Panc1 (cell line): ENCODE data around the gene PSKH1. TPM values are rescaled to one million over a fixed set of nuclear protein-coding genes. Genes with fewer than 3 reads are reported as not detected.

Experiments used
- ATAC-seq: fragments of 200-7000 bp; cut with Tn5 transposase; 2 replicates; pipeline ENCODE4 v1.9.1; 2020; ENCODE audit warnings: mild to moderate bottlenecking, moderate library complexity
- BruUV-seq: library from RNA; stranded (reverse); fragments of 400-500 nt; replicated peaks from 2 replicates; lab custom pipeline; 2021; lab: Mats Ljungman, UMichigan
- CTCF ChIA-PET: fragments of 300-600 bp; sonication (Branson Sonifier 250); formaldehyde crosslinking; loops from one replicate; lab custom pipeline; 2022; ENCODE audit warnings: antibody characterized with exemption; lab: Charles Lee
- POLR2A ChIA-PET: fragments of 300-600 bp; sonication (Branson Sonifier 250); formaldehyde crosslinking; loops from one replicate; lab custom pipeline; 2022; ENCODE audit warnings: antibody characterized with exemption; lab: Charles Lee
- DNase-seq: peaks from one replicate; pipeline ENCODE4 v3.0.0-alpha.2; 2010; ENCODE audit warnings: low read depth, low spot score
- H3K27ac ChIP-seq: 2 replicates; pipeline ENCODE4 v1.5.1; 2011; ENCODE audit warnings: mild to moderate bottlenecking, low read length, inconsistent platforms
- H3K27me3 ChIP-seq: fragments of 200-500 bp; sonication (Bioruptor generic); 2 replicates; pipeline ENCODE4 v1.6.0; 2014; ENCODE audit warnings: low read length, inconsistent platforms; ENCODE audit not compliant: control insufficient read depth, insufficient read depth
- H3K36me3 ChIP-seq: fragments of 200-500 bp; sonication (Bioruptor generic); 2 replicates; pipeline ENCODE4 v1.5.1; 2014; ENCODE audit warnings: inconsistent platforms, mild to moderate bottlenecking, low read length, moderate library complexity; ENCODE audit not compliant: control insufficient read depth, insufficient read depth
- H3K4me1 ChIP-seq: 2 replicates; pipeline ENCODE4 v1.5.1; 2011; ENCODE audit warnings: inconsistent platforms, mild to moderate bottlenecking, low read length, moderate library complexity; ENCODE audit not compliant: control insufficient read depth, insufficient read depth
- H3K4me3 ChIP-seq, 2 experiments: 2 replicates each; pipeline ENCODE4 v1.5.1; 2011 to 2012; ENCODE audit warnings: low read depth in 2 of 2, low read length in 2 of 2, mild to moderate bottlenecking in 2 of 2, inconsistent platforms in 1 of 2, moderate library complexity in 1 of 2
- H3K9me3 ChIP-seq: fragments of 200-500 bp; sonication (Bioruptor generic); 2 replicates; pipeline ENCODE4 v1.5.1; 2014; ENCODE audit warnings: low read depth, mild to moderate bottlenecking, inconsistent platforms, low read length, moderate library complexity; ENCODE audit not compliant: control insufficient read depth, insufficient read depth
- CTCF ChIP-seq: fragments of 450-650 bp; IDR thresholded peaks from 2 replicates; pipeline ENCODE4 v1.5.1; 2017; ENCODE audit warnings: mild to moderate bottlenecking
- POLR2AphosphoS5 ChIP-seq: IDR thresholded peaks from 2 replicates; pipeline ENCODE4 v1.6.1; 2012; ENCODE audit warnings: mild to moderate bottlenecking, low read depth, low read length, moderate library complexity
- REST ChIP-seq, 2 experiments: IDR thresholded peaks; 2 replicates each; pipeline ENCODE4 v1.6.1; 2011 to 2012; ENCODE audit warnings: low read depth in 2 of 2, control low read depth in 1 of 2, low read length in 1 of 2, mild to moderate bottlenecking in 1 of 2, moderate library complexity in 1 of 2; ENCODE audit not compliant: insufficient read depth in 1 of 2
- SIN3A ChIP-seq: IDR thresholded peaks from 2 replicates; pipeline ENCODE4 v1.6.1; 2012; ENCODE audit warnings: low read depth, mild to moderate bottlenecking, low read length, moderate library complexity, borderline replicate concordance; ENCODE audit not compliant: insufficient read depth
- TCF7L2 ChIP-seq: IDR thresholded peaks from 2 replicates; pipeline ENCODE4 v1.6.1; 2011; ENCODE audit warnings: mild to moderate bottlenecking, low read depth, low read length, inconsistent platforms
- in situ Hi-C: cut with HindIII; loops from 2 replicates; pipeline ENCODE4 v1.10.0; 2016; ENCODE audit warnings: low sequenced_read_pairs, low pct_unique_long_range_greater_than_20kb
- intact Hi-C: fragments of 100-400 bp; cut with micrococcal nuclease; formaldehyde crosslinking; loops from one replicate; pipeline ENCODE4 v1.10.0; 2022; ENCODE audit not compliant: unreplicated experiment
- total RNA-seq: library from RNA; stranded (reverse); gene quantifications from one replicate; pipeline ENCODE4 v1.2.1, GENCODE V29; 2021; ENCODE audit not compliant: unreplicated experiment

Gene PSKH1
- total RNA-seq, 1 experiment from 2014 or later: 17.8 TPM

GRCh38 chr16:67976205-67976604, 83.2 kb downstream of the PSKH1 start:
- in situ Hi-C loops (no loop called here), intact Hi-C loops (no loop called here)
- ChIA-PET POLR2A (no interaction called here), CTCF (no interaction called here)
- ATAC-seq: no peak
- no peak overlapping the region for H3K27ac ChIP-seq
- H3K4me1 ChIP-seq: no peaks in the 10 kb centered on the region
- TF ChIP-seq CTCF (no peak), TCF7L2 (no peak)
- H3K9me3 ChIP-seq: no peaks in the 10 kb centered on the region
- no TSS peak for BruUV-seq
- no peaks in the 10 kb centered on the region for H3K27me3 ChIP-seq
- no peak for DNase-seq
- H3K36me3 ChIP-seq: no peaks in the 10 kb centered on the region
- no peak overlapping the region for H3K4me3 ChIP-seq

GRCh38 chr16:67977005-67977404, 84.0 kb downstream of the PSKH1 start:
- in situ Hi-C loops: no loop called here
- ChIA-PET POLR2A (no interaction called here), CTCF (no interaction called here)

More at GRCh38 chr16:67977005-67977404, 84.0 kb downstream of the PSKH1 start:
- intact Hi-C loops: no loop called here
- DNase-seq (no peak), ATAC-seq (no peak)
- Histone ChIP-seq H3K4me3 (no peak overlapping the region), H3K36me3 (no peaks in the 10 kb centered on the region), H3K9me3 (no peaks in the 10 kb centered on the region), H3K4me1 (no peaks in the 10 kb centered on the region), H3K27me3 (no peaks in the 10 kb centered on the region), H3K27ac (no peak overlapping the region)
- no peak for TF ChIP-seq REST (IDR thresholded peaks at IDR 0.05; ENCODE audit: insufficient read depth in 1 of 2, low read depth in 2 of 2, low read length in 1 of 2)
- TF ChIP-seq TCF7L2: no peak
- TF ChIP-seq CTCF: no peak
- no peak for TF ChIP-seq SIN3A
- no peak for TF ChIP-seq POLR2AphosphoS5
- no TSS peak for BruUV-seq
